Activated CD4-positive, alpha-beta T cell treated with anti-CD3 and anti-CD28 coated beads, Interleukin-2, amount 50 U/mL, for 48 hours (primary cell): ENCODE measurements around the gene PPM1B.
"Not testable (repeated sequence)": the region's sequence is repeated elsewhere in the genome, so short reads cannot be mapped to it uniquely, and the experiment has no call there.

Experiments
- DNase-seq, 2 experiments: peaks; one replicate each; pipeline ENCODE4 v3.0.0-alpha.2; 2020

Gene PPM1B

DNA sequence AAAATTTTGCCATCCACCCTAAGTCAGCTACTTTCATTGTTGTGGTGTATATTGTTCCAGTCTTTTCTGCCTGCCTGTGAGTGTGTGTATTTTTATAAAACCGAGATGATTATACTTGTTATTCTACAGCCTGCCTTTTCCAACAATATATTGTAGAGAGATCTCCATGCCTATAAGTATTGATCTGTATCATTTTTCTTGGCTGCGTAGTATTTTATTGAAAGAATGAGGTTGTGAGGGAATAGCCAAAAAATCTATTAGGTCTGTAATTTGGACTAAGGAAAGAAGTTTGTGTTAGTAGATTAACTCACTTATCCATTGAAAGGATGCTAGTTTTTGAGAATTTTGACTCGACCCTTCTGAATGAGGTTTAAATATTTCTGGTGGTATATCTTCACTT, 34.9 kb downstream of the PPM1B start:
- DNase-seq: no peak

DNA sequence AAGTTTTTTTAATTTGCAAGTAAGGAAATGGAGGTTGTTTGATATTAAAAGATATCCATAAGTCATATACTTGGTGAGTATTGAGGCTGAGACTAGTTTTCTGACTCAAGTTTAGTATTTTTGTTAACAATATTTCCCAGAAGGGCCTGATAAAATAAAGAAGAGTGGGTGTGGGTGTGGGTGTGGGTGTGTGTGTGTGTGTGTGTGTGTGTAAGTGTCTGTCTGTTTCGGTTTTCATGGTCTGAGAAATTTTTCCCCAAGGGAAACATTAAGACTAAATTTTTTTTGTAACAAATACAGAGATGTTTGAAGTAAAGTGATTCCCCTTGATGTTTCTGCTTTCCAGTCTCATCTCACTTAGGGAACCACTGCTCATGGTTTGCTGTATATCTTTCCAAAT, 36.5 kb downstream of the PPM1B start:
- no peak for DNase-seq

DNA sequence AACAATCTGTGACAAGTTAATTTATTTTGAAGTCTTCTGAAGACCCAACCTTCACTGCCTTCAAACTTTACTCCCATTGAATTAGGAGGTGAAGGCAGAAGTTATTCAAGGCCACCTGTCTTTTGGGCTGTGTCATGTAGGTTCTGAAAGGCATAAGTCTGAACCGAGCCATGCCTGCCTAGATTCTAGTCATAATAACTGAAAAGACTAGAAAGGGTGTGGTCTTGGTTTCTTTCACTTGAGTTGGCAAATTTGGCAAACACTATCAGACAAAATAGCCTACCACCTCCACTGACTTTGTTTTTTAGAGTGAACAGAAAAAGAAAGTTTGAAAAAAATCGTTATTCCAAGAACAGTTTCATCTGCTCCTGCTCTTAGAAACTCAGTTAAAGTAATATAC, 38.4 kb downstream of the PPM1B start:
- no peak for DNase-seq

DNA sequence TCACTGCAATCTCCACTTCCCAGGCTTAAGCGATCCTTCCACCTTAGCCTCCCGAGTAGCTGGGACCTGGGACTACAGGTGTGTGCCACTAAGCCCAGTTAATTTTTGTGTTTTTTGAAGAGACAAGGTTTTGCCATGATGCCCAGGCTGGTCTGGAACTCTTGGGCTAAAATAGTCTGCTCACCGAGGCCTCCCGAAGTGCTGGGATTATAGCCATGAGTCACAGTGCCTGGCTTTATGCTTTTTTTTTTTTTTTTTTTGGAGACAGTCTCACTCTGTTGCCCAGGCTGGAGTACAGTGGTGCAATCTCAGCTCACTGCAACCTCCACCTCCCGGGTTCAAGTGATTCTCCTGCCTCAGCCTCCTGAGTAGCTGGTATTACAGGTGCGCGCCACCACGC, 39.0 kb downstream of the PPM1B start:
- DNase-seq: not testable (repeated sequence)

DNA sequence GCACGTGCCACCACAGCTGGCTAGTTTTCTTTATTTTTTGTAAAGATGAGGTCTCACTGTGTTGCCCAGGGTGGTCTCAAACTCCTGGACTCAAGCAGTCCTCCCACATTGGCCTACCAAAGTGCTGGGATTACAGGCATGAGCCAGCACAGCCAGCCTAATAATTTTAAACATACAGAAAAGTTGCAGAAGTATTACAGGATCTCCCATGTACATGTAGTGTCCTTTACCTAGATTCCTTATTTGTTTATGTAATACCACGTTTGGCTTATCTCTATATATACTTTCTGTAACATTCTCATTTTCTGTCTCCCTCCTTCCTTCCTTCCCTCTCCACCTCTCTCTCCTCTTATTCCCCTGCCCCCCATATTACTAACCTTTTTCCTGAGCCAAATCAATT, 41.7 kb downstream of the PPM1B start:
- DNase-seq: no peak

DNA sequence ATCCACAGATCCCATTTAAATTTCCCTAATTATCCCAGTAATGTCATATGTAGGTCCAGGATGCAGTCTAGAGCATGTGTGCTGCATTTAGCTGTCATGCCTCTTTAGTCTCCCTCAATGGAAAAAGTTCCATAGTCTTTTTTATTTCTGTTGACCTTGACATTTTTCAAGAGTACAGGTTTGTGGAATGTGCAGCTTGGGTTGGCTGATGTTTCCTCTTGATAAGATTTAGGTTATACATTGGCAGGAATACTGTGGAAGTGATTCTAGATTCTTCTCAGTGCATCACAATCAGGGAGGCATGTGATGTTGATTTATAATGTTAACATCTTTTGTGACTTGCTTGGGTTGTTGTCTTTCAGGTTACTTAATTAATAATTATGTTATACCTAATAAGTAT, 42.5 kb downstream of the PPM1B start:
- no peak for DNase-seq

DNA sequence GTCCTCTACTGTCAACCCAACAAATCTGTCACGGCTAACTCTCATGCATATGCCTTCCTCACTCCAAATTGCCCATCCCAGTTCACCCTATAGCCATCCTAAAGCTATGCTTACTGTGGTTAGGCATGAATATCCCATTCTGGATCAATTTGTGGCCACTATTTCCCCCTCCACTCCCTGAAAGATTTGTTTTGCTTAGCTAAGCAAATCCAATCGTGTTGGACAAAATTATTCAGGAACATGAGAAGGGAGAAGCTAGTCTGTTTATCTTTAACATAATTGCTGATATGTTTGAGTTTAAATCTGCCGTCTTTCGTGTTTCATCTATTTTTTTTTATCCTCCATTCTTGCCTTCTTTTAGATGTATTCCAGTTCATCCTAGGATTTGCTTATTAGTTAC, 43.6 kb downstream of the PPM1B start:
- no peak for DNase-seq

DNA sequence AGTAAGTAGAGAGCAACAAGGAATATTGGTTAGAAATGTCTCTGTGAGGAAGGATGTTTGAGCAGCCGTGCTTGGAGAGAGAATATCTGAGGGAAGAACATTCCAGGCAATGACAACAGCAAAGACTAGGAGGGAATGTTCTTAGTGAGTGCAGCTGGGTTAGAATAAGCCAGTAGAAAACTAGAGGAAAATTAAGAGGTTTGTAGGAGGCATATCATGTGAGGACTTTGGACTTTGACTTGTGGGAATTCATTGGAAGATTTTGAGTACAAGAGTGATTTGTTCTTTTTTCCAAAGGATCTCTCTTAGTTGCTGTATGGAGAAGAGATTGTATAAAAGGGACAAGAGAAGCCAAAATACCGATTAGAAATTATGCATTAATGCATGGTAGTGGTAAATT, 47.2 kb downstream of the PPM1B start:
- DNase-seq: no peak

DNA sequence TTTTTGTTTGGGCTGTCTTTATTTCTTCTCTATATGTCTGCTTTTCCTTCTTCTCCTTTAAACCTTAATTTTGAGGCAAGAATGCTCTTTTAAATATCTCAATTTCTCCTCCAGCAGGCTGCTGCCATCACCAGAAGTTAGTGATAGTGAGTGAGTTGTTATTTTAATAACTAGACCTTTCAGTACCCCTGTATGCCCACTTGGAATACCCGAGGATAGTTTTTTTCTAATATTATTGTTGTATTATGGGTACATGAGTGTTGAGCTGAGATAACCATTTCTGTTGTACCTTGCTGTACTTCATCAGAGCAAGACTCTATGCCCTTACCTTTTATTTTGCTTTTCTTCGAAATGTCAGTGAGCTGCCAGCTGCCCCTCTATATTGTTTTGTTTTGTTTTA, 50.1 kb downstream of the PPM1B start:
- no peak for DNase-seq

DNA sequence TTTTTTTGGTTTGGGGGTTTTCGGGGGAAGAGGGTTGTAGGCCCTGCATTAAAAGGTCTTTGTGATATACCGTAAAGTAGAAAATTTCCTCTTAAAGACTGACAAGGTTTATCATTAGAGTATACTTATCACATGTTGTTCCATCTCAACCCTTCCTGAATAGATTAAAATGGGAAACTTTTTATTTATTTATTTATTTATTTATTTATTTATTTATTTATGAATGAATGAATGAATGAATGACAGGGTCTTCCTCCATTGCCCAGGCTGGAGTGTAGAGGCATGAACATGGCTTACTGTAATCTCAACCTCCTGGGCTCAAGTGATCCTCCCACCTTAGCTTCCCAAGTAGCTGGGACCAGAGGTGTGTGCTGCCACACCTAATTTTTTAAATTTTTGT, 58.1 kb downstream of the PPM1B start:
- no peak for DNase-seq

DNA sequence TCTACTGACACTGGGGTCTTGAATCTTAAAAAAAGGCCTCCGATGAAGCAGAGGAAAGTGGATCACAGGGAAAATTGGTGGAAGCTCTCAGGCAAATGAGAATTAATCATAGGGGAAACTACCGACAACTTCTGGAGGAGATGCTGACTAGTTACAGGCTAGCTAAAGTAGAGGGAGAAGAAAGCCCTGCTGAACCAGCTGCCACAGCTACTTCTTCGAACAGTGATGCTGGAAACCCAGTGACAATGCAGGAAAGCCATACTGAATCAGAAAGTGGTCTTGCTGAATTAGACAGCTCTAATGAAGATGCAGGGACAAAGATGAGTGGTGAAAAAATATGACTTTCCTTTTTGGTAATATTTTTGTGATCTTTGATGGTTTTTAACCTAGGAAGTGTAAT, 61.7 kb downstream of the PPM1B start:
- no peak for DNase-seq

DNA sequence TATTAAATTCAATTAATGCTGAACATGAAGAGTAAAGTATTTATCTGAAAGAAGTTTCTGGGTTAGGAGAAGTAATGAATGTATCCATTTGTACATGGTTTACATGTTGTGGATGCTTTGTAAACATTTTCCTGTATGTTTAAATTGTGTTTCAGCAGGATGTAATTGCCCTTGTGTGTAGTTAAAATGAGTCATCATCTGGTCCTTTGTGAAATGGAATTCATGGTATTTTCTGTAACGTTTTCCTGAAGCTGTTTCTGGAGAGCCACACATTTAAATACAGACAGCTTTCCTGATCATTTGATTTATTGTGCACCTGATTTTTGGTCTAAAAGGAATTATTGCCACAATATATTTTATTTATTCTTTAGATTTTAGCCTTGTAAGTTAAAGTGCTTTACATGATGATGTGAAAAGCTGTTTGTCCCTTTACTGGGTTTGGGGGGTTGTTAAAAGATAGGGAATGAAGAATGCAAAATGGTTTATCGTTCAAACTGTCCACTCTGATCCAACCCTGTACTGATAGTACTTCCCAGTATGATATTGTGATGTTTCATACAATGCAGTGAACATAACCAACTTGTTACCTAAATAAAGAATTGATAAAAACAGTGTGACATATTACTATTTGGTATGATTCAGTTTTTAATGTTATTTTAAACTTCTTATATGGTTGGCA, 64.9 kb downstream of the PPM1B start:
- DNase-seq: no peak

DNA sequence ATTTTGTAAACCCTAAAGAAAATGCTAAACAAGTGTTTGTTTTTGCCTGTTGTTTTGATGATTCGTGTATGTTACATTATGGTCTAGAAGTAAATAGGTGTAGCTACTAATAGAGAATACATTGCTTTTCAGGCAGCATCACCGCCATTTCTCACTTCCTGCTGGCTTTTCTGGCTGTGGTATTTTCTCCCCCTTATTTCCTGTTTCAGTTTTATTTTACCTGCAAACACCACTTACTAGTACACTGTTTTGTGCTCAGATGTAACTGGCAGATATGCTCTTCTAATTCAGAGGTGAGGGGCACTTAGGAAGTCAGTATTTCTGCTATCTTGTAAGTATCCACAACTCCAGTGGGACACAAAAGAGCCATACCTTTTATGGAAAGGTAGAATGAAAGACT, 68.5 kb downstream of the PPM1B start:
- no peak for DNase-seq

DNA sequence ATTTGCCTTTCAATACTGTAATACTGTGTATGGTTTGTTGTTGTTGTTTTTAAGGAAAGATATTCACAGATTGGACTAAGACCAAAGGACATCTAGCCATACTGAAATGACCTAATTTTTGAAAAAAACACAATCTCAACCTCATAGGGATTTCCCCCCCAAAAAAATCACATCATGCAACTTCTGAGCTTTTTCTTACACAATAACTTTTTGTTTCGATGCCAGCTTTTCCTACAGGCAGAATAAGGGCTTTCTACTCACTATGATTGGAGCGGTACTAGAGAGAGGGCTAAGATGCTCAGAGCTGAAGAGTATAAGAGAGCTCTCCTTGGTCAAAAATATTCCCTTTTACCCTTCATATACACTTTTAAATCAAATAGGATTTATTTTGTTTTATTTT, 74.2 kb downstream of the PPM1B start:
- no peak for DNase-seq

DNA sequence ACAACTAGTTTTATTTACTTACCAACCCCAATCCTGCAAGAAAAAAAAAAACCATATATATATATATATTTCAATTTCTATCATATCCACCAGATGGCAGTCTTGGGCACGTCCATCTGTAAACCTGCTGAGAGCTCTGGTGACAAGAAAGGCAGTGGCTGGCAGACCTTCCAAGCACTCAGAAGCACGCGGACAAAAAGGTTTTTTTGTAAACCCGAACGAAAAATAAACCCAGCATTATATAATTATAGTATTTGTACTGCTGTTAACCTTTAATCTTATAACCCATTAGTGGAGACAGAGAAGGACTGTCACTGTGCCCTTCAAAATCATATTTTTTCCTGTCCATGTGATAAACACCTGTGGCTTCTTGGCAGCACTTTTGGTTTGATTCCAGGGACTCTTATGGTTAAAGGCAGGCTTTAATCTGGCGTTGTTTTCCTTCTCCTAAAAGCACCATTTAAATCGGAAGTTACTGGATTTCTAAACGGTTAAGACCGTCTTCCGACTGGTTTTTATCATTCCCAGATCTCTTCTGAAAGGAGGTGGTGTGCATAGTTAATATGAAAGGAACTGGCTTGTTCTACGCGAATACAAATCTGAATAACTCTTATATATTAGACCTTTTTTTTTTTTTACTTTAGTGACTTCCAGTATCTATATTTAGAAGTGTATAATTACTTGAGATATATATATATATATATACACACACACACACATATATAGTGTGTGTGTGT, 75.6 kb downstream of the PPM1B start:
- peak; percentile 44 to 51 for DNase-seq

DNA sequence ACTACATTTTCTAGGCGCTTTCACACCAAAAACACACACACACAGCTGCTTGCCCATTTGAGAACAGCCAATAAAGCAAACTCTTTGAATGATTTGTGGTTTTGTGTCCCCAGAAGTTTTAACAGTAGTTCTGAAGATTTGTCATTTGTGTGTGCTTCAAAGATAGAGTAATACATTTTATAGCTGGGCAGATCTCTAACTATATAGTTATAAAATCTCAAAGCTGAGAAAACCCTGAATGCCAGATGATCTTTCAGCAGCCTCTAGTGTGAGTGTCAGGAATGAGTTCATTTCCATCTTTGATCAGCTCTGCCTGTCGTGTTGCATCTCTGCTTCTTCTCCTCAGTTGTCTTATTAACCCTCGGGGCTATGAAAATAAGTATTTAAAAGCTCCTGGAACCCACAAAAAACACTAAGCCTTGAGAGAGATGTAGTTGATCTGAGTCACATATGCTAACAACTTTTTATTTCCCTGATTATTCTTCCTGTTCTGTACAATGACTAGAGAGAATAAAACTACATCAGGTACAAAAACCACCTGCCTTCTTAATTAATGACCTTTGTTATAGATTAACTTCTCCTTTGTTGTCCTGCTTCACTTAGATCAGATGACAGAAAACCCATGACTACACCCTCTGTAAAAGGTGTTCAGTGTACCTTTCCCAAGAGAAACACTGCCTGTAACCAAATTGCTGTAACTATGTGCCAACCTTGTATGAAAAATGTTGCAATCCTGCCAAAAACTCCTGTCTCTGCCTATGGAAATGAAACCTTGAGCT, 76.6 kb downstream of the PPM1B start:
- DNase-seq: no peak

DNA sequence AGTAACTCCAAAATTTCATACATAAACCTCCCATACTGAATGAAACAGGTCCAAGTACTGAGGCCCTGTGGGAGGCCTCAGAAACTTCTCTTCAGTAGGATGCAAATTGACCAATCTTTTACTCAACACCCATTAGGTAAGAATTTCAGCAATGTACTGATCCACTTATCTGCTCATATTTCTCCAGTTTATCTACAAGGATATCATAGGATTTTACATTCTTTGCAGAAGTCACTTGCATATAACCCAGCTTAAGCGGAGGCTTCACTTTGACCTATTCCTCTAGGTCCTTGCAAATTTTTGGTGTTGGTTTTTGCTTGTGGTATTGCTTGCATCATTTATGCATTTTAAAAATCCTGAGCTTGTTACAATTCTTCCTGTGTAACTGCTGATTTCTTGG, 77.8 kb downstream of the PPM1B start:
- no peak for DNase-seq

DNA sequence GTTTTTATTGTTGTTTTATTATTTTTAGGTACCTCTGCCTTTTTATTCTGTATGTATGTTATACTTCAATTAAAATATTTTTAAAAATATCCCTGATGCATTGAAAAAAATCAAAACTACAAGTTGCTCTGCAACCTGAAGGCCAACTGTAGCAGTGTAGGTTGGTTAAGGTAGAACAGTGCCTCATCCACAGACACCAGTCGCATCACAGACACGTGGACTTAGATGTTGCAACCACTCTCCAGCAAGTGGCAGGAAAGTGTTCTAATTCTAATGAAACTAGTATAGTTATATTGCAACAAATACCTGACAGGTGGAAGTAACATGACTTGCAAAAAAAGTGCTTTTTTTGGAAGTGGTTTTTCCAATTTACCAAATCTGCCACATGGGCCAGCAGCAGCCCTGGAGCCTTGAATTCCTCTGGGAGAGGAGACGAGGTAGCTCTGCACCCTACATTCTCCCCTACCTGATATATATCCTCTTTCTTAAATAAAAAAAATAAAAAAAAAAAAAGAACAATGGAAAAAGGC, 78.2 kb downstream of the PPM1B start:
- DNase-seq: no peak

DNA sequence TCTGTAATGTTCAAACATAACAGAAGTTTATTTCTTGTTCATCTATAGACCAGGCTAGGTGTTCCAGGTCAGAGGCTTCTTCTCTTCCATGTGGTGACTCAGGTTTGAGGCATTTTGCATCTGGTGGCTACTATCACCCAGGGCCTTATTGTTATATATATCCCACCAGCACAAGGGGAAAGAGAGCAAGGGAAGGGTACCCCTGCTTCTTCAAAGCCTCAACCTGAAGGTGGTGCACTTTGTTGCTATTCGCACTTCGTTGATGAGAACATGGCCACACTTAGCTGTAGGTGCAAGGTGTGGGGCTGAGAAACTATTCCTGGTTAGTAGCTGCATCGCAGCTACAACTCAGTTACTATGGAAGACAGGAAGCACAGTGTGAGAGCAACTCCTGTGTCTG, 79.2 kb downstream of the PPM1B start:
- DNase-seq: no peak

DNA sequence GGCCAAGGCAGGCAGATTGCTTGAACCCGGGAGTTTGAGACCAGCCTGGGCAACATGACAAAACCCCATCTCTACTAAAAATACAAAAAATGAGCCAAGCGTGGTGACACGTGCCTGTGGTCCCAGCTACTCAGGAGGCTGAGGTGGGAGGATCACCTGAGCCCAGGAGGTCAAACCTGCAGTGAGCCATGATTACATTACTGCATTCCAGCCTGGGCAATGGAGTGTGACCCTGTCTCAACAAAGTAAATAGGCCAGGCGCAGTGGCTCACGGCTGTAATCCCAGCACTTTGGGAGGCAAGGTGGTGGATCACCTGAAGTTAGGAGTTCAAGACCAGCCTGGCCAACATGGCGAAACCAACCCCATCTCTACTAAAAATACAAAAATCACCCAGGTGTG, 80.6 kb downstream of the PPM1B start:
- not testable (repeated sequence) for DNase-seq

DNA sequence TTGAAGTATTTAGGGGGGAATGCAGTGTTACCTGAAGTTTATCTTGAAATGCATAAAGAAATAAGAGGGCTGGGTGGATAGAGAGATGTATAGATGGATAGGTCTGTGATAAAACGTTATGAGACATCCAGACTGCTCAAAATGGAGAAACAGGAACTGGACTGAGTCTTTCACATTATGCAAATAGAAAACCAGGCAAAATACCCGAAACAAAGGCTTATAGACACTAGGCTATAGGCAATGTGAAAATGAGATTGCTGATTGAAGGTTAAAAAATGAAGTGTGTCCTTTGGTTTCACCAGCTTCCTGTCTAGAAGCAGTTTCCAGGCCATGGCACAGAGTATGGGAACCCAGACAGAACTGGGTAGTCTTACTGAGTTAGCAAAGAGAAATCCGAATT, 81.7 kb downstream of the PPM1B start:
- no peak for DNase-seq

DNA sequence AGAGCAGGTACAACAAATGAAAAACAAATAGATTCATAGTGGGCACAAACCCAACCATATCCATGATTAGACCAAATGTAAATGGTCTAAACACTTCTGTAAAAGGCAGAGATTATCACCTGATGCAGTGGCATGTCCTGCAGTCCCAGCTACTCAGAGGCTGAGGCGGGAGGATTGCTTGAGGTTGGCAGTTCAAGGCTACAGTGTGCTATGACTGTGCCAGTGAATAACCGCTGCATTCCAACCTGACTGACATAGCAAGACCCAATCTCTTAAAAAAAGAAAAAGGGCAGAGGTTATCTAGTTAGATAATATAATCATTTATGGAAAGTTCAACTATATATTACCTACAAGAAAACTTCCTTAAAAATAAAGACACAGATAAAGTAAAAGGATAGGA, 85.3 kb downstream of the PPM1B start:
- DNase-seq: no peak

DNA sequence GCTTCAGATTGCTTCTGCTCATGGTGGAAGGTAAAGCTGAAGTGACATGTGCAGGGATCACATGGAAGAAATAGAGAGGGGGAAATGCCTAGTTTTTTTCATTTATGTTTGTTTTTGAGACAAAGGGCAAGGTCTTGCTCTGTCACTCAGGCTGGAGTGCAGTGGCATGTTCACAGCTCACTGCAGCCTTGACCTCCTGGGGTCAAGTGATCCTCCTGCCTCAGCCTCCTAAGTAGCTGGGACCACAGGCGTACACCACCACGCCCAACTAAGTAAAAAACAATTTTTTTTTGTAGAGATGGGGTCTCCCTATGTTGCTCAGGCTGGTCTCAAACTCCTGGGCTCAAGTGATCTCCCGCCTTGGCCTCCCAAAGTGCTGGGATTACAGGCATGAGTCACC, 87.0 kb downstream of the PPM1B start:
- not testable (repeated sequence) for DNase-seq

DNA sequence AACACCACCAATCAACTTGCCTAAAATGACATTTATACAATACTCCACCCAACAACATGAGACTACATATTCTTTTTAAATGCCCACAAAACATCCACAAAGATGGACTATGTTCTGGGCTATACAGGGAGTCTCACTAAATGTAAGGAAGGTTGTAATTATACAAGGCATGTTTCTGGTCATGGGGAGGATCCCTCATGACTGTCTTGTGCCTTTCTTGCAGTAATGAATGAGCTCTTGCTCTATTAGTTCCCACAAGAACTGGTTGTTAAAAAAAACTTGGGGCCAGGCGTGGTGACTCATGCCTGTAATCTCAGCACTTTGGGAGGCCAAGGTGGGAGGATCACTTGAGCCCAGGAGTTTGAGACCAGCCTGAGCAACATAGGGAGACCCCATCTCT, 89.1 kb downstream of the PPM1B start:
- not testable (repeated sequence) for DNase-seq
